PC-3 (cell line): ENCODE data around the gene ZBTB7C. TPM values are rescaled to one million over a fixed set of nuclear protein-coding genes. Genes with fewer than 3 reads are reported as not detected.

Experiments used
- ATAC-seq: fragments of 200-7000 bp; cut with Tn5 transposase; 2 replicates; pipeline ENCODE4 v1.9.1; 2020; ENCODE audit warnings: mild to moderate bottlenecking, moderate library complexity
- BruUV-seq: library from RNA; stranded (reverse); fragments of 400-500 nt; replicated peaks from 2 replicates; lab custom pipeline; 2021; lab: Mats Ljungman, UMichigan
- CTCF ChIA-PET: fragments of 300-600 bp; sonication (Branson Sonifier 250); formaldehyde crosslinking; loops from one replicate; lab custom pipeline; 2022; ENCODE audit warnings: antibody characterized with exemption; lab: Charles Lee
- POLR2A ChIA-PET: fragments of 300-600 bp; sonication (Branson Sonifier 250); formaldehyde crosslinking; loops from one replicate; lab custom pipeline; 2022; ENCODE audit warnings: antibody characterized with exemption; ENCODE audit not compliant: unreplicated experiment; lab: Charles Lee
- DNase-seq: peaks from one replicate; pipeline ENCODE4 v3.0.0-alpha.2; 2015
- H2AFZ ChIP-seq: fragments of 300-600 bp; sonication (generic); 2 replicates; pipeline ENCODE4 v1.6.0; 2016; ENCODE audit warnings: antibody characterized with exemption, low read length
- H3F3A ChIP-seq: fragments of 300-600 bp; sonication (generic); one replicate; pipeline ENCODE4 v1.6.0; 2017; ENCODE audit warnings: antibody characterized with exemption, low read length, control low read depth, mild to moderate bottlenecking; ENCODE audit not compliant: unreplicated experiment
- H3K27ac ChIP-seq: fragments of 300-600 bp; sonication (generic); 2 replicates; pipeline ENCODE4 v1.5.1; 2016; ENCODE audit warnings: mild to moderate bottlenecking, low read length
- H3K27me3 ChIP-seq: fragments of 300-600 bp; sonication (generic); 2 replicates; pipeline ENCODE4 v1.6.1; 2016; ENCODE audit warnings: low read length, mixed read lengths
- H3K36me3 ChIP-seq: fragments of 300-600 bp; sonication (generic); 2 replicates; pipeline ENCODE4 v1.6.1; 2016; ENCODE audit warnings: low read depth, mixed run types, low read length, mixed read lengths
- H3K4me1 ChIP-seq: fragments of 300-600 bp; sonication (generic); 2 replicates; pipeline ENCODE4 v1.5.1; 2016; ENCODE audit warnings: low read length; ENCODE audit not compliant: insufficient read depth
- H3K4me2 ChIP-seq: fragments of 300-600 bp; sonication (generic); 2 replicates; pipeline ENCODE4 v1.6.0; 2016; ENCODE audit warnings: low read length
- H3K4me3 ChIP-seq: fragments of 300-600 bp; sonication (generic); 2 replicates; pipeline ENCODE4 v1.5.1; 2016; ENCODE audit warnings: mild to moderate bottlenecking, low read length, mixed read lengths
- H3K79me2 ChIP-seq: fragments of 300-600 bp; sonication (generic); 2 replicates; pipeline ENCODE4 v1.6.1; 2017; ENCODE audit warnings: low read length, mixed read lengths
- H3K9ac ChIP-seq: fragments of 300-600 bp; sonication (generic); 2 replicates; pipeline ENCODE4 v1.6.0; 2016; ENCODE audit warnings: mild to moderate bottlenecking, low read length
- H3K9me2 ChIP-seq: fragments of 300-600 bp; sonication (generic); replicated peaks from 2 replicates; pipeline ENCODE4 v1.6.1; 2016; ENCODE audit warnings: mixed run types, low read length, mixed read lengths
- H3K9me3 ChIP-seq: fragments of 300-600 bp; sonication (generic); 2 replicates; pipeline ENCODE4 v1.6.1; 2016; ENCODE audit warnings: low read length, mixed read lengths
- H4K20me1 ChIP-seq: fragments of 300-600 bp; sonication (generic); 2 replicates; pipeline ENCODE4 v1.6.1; 2016; ENCODE audit warnings: low read length, mixed read lengths
- EZH2 ChIP-seq: fragments of 300-600 bp; sonication (generic); IDR thresholded peaks from one replicate; pipeline ENCODE4 v1.6.1; 2017; ENCODE audit warnings: antibody characterized with exemption, mild to moderate bottlenecking, low read length; ENCODE audit not compliant: unreplicated experiment
- EZH2phosphoT487 ChIP-seq: fragments of 300-600 bp; sonication (generic); IDR thresholded peaks from 2 replicates; pipeline ENCODE4 v1.6.1; 2018; ENCODE audit warnings: mild to moderate bottlenecking, antibody characterized with exemption, low read length, borderline replicate concordance
- intact Hi-C: fragments of 100-400 bp; cut with micrococcal nuclease; formaldehyde crosslinking; loops from 2 replicates; pipeline ENCODE4 v1.9.0; 2023
- total RNA-seq: library from RNA; depleted of rRNA; stranded (reverse); fragments of >200 nt; gene quantifications from 2 replicates; pipeline ENCODE4 v1.2.3, GENCODE V29; 2014
- TF ChIP-seq, protein P1 (sequence below): fragments of 300-600 bp; sonication (generic); conservative IDR thresholded peaks from 2 replicates; pipeline ENCODE4 v1.5.1; 2017; ENCODE audit warnings: antibody characterized with exemption, low read depth, mild to moderate bottlenecking, low read length

The ZBTB7C gene
- total RNA-seq, 1 experiment from 2014 or later = 1.3 TPM

DNA sequence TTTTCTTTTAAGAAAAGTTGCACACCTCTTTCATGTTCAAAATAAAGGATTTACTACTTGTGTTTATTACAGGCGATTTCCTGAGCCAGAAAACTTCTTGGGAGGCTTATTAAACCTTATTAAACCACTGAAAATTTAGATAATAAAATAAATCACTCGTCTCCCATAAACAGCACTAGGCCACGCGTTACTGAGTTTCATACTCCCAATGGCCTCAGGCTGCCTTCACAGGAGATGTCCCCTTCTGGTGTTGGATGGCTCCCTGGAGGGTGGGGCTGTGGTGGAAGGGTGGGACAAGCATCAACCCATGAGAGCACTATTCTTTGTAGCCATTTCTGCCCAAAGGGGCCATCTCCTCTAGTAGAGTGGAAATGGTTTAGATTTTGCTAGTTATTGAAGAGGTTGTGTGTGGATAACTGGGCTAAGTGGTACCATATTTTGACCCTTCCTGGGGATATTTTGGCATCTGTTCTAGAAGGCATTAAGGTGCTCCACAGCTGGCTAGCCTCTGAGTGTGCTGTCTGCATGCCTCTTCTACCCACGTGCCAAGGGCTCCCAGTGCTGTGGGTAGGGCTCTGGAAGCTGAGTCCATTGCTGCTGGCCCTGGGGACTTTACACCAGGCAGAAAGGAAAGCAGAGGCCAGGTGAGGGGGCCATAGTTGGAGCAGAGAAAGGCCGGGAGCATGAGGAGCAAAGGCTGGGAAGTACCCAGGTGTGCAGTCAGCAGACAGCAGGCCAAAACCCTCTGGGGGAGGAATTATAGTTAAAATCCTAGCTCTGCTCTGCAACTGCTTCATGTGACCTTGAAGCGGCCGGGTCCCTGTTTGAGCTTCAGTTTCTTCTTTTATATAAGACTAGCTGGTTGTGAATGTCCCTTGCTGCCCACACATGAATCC is 357.0 kb downstream of the ZBTB7C start:
- Histone ChIP-seq H3K4me2 (no peak overlapping the region), H3K4me3 (no peak overlapping the region), H3K27me3 (no peaks in the 10 kb centered on the region), H3F3A (no peaks in the 10 kb centered on the region), H3K9me3 (no peaks in the 10 kb centered on the region), H3K27ac (no peak overlapping the region), H3K4me1 (no peaks in the 10 kb centered on the region), H3K9ac (no peak overlapping the region), H3K79me2 (no peaks in the 10 kb centered on the region), H3K9me2 (no peaks in the 10 kb centered on the region), H3K36me3 (no peaks in the 10 kb centered on the region), H4K20me1 (no peaks in the 10 kb centered on the region), H2AFZ (no peak overlapping the region)
- intact Hi-C loops = no loop called here
- no TSS peak for BruUV-seq
- ChIA-PET CTCF (no interaction called here), POLR2A (no interaction called here)
- ATAC-seq (no peak), DNase-seq (no peak)
- TF ChIP-seq EZH2phosphoT487 (no peak), EZH2 (no peak)
- TF ChIP-seq, protein P1, sequence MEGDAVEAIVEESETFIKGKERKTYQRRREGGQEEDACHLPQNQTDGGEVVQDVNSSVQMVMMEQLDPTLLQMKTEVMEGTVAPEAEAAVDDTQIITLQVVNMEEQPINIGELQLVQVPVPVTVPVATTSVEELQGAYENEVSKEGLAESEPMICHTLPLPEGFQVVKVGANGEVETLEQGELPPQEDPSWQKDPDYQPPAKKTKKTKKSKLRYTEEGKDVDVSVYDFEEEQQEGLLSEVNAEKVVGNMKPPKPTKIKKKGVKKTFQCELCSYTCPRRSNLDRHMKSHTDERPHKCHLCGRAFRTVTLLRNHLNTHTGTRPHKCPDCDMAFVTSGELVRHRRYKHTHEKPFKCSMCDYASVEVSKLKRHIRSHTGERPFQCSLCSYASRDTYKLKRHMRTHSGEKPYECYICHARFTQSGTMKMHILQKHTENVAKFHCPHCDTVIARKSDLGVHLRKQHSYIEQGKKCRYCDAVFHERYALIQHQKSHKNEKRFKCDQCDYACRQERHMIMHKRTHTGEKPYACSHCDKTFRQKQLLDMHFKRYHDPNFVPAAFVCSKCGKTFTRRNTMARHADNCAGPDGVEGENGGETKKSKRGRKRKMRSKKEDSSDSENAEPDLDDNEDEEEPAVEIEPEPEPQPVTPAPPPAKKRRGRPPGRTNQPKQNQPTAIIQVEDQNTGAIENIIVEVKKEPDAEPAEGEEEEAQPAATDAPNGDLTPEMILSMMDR = no peak

DNA sequence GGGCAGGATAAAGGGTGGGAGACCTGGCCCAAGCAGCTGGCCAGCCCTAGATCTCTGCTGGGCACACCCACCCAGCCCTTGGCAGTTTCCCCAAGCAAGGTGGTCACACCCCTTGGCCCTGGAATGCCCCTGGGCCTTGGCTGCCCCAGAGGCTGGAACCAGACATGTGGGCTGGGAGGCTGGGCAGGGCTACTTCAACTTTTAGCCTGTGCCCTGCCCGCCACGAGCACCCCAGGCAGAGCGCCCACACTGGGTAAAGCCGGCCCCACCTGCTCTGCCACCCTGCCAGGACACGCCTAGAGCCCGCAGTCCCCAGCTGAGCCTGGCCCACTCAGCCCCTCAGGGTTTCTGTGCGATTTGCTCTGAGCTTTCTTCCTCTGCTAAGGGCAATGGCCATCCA is 359.0 kb downstream of the ZBTB7C start:
- ChIA-PET CTCF (no interaction called here), POLR2A (no interaction called here)
- H3K4me2 ChIP-seq = no peak overlapping the region
- no peaks in the 10 kb centered on the region for H3K79me2 ChIP-seq
- TF ChIP-seq, protein P1 = no peak
- TF ChIP-seq EZH2phosphoT487 = no peak
- no peak for TF ChIP-seq EZH2
- DNase-seq = no peak
- no peak overlapping the region for H3K4me3 ChIP-seq
- no peak overlapping the region for H3K9ac ChIP-seq
- no peak overlapping the region for H2AFZ ChIP-seq
- BruUV-seq = no TSS peak
- no peaks in the 10 kb centered on the region for H4K20me1 ChIP-seq
- no peak overlapping the region for H3K27ac ChIP-seq
- no peaks in the 10 kb centered on the region for H3K27me3 ChIP-seq
- H3K36me3 ChIP-seq = no peaks in the 10 kb centered on the region
- intact Hi-C loops = no loop called here
- no peaks in the 10 kb centered on the region for H3K9me2 ChIP-seq
- H3K9me3 ChIP-seq = no peaks in the 10 kb centered on the region
- no peak for ATAC-seq
- H3F3A ChIP-seq = no peaks in the 10 kb centered on the region
- no peaks in the 10 kb centered on the region for H3K4me1 ChIP-seq

DNA sequence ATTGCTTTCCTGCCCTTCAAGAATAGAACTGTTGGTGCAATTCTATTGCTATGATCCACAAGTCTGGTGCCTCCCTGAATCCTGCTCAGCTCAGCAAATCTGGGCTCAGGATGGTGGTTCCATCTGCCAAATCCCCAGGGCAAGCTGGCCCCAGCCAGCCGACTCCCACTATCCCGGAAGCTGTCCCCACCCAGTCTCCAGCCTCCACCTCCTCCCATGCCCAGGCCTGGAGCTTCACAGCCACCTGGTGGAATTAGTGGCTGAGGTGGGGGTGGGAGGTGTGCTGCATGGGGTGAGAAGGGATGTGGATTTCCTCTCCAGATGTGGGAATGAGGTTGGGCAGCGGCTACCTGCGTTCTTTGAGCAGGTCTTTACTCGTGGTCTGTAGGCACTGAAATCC is 359.4 kb downstream of the ZBTB7C start:
- H3K27me3 ChIP-seq = no peaks in the 10 kb centered on the region
- no peaks in the 10 kb centered on the region for H3K4me1 ChIP-seq
- no peak overlapping the region for H3K4me2 ChIP-seq
- ChIA-PET CTCF (no interaction called here), POLR2A (no interaction called here)
- TF ChIP-seq EZH2phosphoT487 (no peak), EZH2 (no peak)
- TF ChIP-seq, protein P1 = no peak
- ATAC-seq (no peak), DNase-seq (no peak)
- H3F3A ChIP-seq = no peaks in the 10 kb centered on the region
- intact Hi-C loops = no loop called here
- H3K9me3 ChIP-seq = no peaks in the 10 kb centered on the region
- H3K79me2 ChIP-seq = no peaks in the 10 kb centered on the region
- no peak overlapping the region for H2AFZ ChIP-seq
- H3K36me3 ChIP-seq = no peaks in the 10 kb centered on the region
- H3K9me2 ChIP-seq = no peaks in the 10 kb centered on the region
- H4K20me1 ChIP-seq = no peaks in the 10 kb centered on the region
- H3K9ac ChIP-seq = no peak overlapping the region
- no TSS peak for BruUV-seq
- H3K4me3 ChIP-seq = no peak overlapping the region
- no peak overlapping the region for H3K27ac ChIP-seq
